Stomach smooth muscle (tissue), 2 donors: ENCODE data around the gene GUSB.
"Not testable (repeated sequence)": the region's sequence is repeated elsewhere in the genome, so short reads cannot be mapped to it uniquely, and the experiment has no call there.

ENCODE experiments used
- H3K27ac ChIP-seq: one replicate; pipeline ENCODE4 v1.7.0; 2013; ENCODE audit warnings: mild to moderate bottlenecking, low read length, inconsistent platforms
- H3K27me3 ChIP-seq, 2 donors: one replicate each; pipeline ENCODE4 v1.7.0; 2013; ENCODE audit warnings: low read length in 2 of 2; ENCODE audit not compliant: insufficient read depth in 2 of 2, control insufficient read depth in 1 of 2
- H3K36me3 ChIP-seq, 2 donors: one replicate each; pipeline ENCODE4 v1.7.0; 2013; ENCODE audit warnings: low read length in 2 of 2; ENCODE audit not compliant: control insufficient read depth in 2 of 2, insufficient read depth in 2 of 2
- H3K4me1 ChIP-seq: one replicate; pipeline ENCODE4 v1.7.0; 2013; ENCODE audit warnings: low read length; ENCODE audit not compliant: control insufficient read depth, insufficient read depth
- H3K4me3 ChIP-seq, 2 donors: one replicate each; pipeline ENCODE4 v1.7.0; 2013; ENCODE audit warnings: low read length in 2 of 2
- H3K9ac ChIP-seq, 2 donors: one replicate each; pipeline ENCODE4 v1.7.0; 2013; ENCODE audit warnings: low read length in 2 of 2, mild to moderate bottlenecking in 1 of 2
- H3K9me3 ChIP-seq, 2 donors: one replicate each; pipeline ENCODE4 v1.7.0; 2013; ENCODE audit warnings: low read length in 2 of 2; ENCODE audit not compliant: control insufficient read depth in 2 of 2
- donor health status: healthy.
- donor health status: Pancreatic carcinoma.

GUSB gene

DNA sequence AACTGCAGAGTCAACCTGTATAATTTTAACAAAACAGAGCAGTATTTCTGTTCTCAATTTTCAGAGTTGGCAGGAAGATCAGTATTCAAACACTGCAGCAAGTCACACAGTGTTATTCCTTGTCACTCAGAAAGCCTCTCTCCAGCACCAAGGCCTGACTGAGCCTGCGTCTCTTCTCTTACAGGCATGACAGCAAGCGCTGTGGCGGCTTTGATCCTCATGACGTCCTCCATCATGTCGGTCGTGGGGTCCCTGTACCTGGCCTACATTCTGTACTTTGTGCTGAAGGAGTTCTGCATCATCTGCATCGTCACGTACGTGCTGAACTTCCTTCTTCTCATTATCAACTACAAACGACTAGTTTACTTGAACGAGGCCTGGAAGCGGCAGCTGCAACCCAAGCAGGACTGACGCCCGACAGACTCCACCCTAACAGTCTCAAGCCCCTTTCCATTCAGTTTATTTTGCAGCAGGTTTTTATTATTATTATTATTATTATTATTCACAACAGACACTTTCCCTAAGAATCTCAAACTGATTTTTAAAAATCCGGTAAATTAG, 28.0 kb downstream of the GUSB start:
- Histone ChIP-seq H3K27ac (no peak overlapping the region), H3K27me3 (no peaks in the 10 kb centered on the region), H3K9ac (no peak overlapping the region), H3K4me1 (no peaks in the 10 kb centered on the region), H3K9me3 (no peaks in the 10 kb centered on the region), H3K4me3 (no peak overlapping the region), H3K36me3 (peaks cover 23 to 25% of the 10 kb centered on the region in 2 donors)

- Histone ChIP-seq H3K36me3 (peaks cover 19 to 20% of the 10 kb centered on the region in 2 donors), H3K27me3 (no peaks in the 10 kb centered on the region), H3K9ac (no peak overlapping the region), H3K4me1 (no peaks in the 10 kb centered on the region), H3K4me3 (no peak overlapping the region), H3K9me3 (no peaks in the 10 kb centered on the region), H3K27ac (no peak overlapping the region)
Observed at GRCh38 chr7:65953001-65953720, 28.9 kb downstream of the GUSB start.

- H3K27ac ChIP-seq, result no peak overlapping the region
- no peak overlapping the region for H3K9ac ChIP-seq
- no peaks in the 10 kb centered on the region for H3K27me3 ChIP-seq
- H3K4me1 ChIP-seq, result no peaks in the 10 kb centered on the region
- H3K36me3 ChIP-seq, result peaks cover 16 to 20% of the 10 kb centered on the region in 2 donors
- no peaks in the 10 kb centered on the region for H3K9me3 ChIP-seq
- no peak overlapping the region for H3K4me3 ChIP-seq
Observed at GRCh38 chr7:65951837-65952578, 30.0 kb downstream of the GUSB start.

GRCh38 chr7:65946904-65947303, 35.1 kb downstream of the GUSB start:
- H3K9ac ChIP-seq, result no peak overlapping the region
- H3K27ac ChIP-seq, result no peak overlapping the region
- H3K9me3 ChIP-seq, result no peaks in the 10 kb centered on the region
- H3K4me1 ChIP-seq, result no peaks in the 10 kb centered on the region
- H3K36me3 ChIP-seq, result no peaks in the 10 kb centered on the region
- H3K4me3 ChIP-seq, result no peak overlapping the region
- H3K27me3 ChIP-seq, result no peaks in the 10 kb centered on the region

DNA sequence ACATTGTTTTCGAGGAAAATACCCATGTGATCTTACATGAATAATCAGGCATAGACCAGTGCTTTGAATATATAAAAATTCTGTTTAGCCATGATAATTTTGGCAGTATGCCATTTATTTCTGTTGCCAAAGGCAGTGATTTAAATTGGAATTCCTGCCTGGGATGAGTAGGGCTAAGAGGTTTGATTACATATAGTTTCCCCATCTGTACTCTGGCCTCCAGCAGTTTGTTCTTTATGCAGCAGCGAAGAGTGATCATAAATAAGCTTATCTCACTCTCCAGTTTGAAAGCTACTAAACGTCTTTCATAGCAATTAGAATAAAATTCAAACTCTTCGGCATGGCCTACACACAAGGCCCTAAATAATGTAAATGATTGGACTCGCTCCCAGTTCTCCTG, 36.2 kb downstream of the GUSB start:
- not testable (repeated sequence) for H3K9me3 ChIP-seq, H3K4me3 ChIP-seq, H3K27ac ChIP-seq, H3K36me3 ChIP-seq, H3K27me3 ChIP-seq, H3K9ac ChIP-seq, H3K4me1 ChIP-seq

GRCh38 chr7:65938336-65938895, 43.6 kb downstream of the GUSB start:
- Histone ChIP-seq H3K9ac (no peak overlapping the region), H3K36me3 (no peaks in the 10 kb centered on the region)

GRCh38 chr7:65937296-65937695, 44.7 kb downstream of the GUSB start:
- Histone ChIP-seq H3K36me3 (no peaks in the 10 kb centered on the region), H3K27ac (no peak overlapping the region), H3K4me3 (no peak overlapping the region), H3K9me3 (no peaks in the 10 kb centered on the region), H3K9ac (no peak overlapping the region), H3K27me3 (no peaks in the 10 kb centered on the region), H3K4me1 (no peaks in the 10 kb centered on the region)

More at GRCh38 chr7:65938336-65938895, 43.6 kb downstream of the GUSB start:
- H3K4me3 ChIP-seq, result no peak overlapping the region
- H3K4me1 ChIP-seq, result no peaks in the 10 kb centered on the region
- no peaks in the 10 kb centered on the region for H3K27me3 ChIP-seq
- no peak overlapping the region for H3K27ac ChIP-seq
- no peaks in the 10 kb centered on the region for H3K9me3 ChIP-seq

GRCh38 chr7:65931685-65932084, 50.3 kb downstream of the GUSB start:
- Histone ChIP-seq H3K4me3 (no peak overlapping the region), H3K36me3 (no peaks in the 10 kb centered on the region), H3K9me3 (no peaks in the 10 kb centered on the region), H3K27ac (no peak overlapping the region), H3K27me3 (no peaks in the 10 kb centered on the region), H3K4me1 (no peaks in the 10 kb centered on the region), H3K9ac (no peak overlapping the region)

DNA sequence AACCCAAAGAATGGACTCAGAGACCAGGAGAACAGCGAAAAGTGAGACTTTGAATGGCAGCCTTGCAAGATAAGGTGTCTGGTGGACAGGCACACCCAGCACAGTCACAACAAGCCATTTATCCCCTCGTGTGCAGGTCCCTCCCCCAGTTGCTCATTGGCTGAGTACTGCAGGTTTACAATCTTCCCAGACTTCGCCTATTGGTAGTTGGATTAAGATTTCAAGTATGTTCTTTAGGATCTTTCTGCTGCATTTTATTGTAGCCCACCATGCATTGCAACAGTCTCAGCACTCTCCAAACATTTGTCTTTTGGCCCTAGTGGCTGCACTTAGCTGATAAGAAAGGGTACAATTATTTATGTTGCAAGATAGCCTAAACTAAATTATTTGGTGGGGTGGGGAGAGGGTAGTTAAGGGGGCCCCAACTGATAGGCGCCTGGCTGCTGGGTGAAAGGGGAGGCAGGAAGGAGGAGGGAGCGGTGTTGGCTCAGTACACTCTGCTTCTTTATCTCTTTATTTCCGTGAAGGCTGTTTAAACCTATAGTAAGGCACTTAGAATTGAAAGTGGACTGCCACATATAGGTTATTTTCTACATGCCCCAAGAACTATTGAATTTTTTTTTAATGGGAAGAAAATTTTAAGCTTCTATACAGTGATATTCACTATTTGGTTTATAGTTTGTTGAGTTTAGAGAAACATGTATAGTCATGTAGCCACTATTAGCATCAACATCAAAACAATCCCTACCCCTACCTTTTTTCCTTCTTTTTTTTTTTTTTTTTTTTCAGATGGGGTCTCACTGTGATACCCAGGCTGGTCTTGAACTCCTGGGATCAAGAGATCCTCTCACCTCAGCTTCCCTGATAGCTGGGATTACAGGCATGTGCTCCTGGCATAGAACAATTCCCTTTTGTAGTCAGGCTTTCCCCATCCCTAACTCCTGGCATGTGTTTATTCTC, 54.2 kb downstream of the GUSB start:
- Histone ChIP-seq H3K27me3 (no peaks in the 10 kb centered on the region), H3K4me3 (no peak overlapping the region), H3K36me3 (no peaks in the 10 kb centered on the region), H3K4me1 (no peaks in the 10 kb centered on the region), H3K9ac (no peak overlapping the region), H3K9me3 (no peaks in the 10 kb centered on the region), H3K27ac (no peak overlapping the region)

DNA sequence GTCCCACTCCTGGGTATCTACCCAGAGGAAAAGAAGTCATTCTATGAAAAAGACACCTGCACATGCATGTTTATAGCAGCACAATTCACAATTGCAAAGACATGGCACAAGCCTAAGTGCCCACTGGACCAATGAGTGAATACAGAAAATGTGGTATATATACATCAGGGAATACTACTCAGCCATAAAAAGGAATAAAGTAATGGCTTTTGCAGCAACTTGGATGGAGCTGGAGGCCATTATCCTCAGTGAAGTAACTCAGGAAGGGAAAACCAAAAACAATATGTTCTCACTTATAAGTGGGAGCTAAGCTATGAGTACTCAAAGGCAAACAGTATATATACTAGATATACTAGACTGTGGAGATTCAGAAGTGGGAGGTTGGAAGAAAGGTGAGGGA, 55.4 kb downstream of the GUSB start:
- H3K27me3 ChIP-seq, result no peaks in the 10 kb centered on the region
- no peaks in the 10 kb centered on the region for H3K36me3 ChIP-seq
- H3K27ac ChIP-seq, result no peak overlapping the region
- no peak overlapping the region for H3K4me3 ChIP-seq
- H3K4me1 ChIP-seq, result no peaks in the 10 kb centered on the region
- no peaks in the 10 kb centered on the region for H3K9me3 ChIP-seq
- H3K9ac ChIP-seq, result no peak overlapping the region
